ENCODE data around the gene HS3ST4.

DNA sequence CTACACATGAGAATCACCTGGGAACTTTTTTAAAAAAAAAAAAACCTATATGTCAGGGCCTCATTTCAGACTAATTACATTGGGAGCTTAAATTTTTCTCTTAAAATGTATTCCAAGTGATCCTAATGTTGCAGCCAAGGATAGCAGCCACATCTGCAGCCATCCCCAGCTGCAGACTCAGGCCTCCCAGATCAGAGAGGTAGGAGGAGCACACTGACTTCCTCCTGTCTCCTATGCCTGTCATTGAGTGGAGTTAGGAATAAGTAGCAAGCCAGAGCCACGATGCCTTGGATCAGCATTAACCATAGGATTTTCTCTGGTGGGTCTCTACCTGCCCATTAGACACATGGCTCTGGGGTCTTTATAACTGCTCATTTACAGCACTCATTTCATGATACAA lies 463.5 kb downstream of the HS3ST4 start:
- TF ChIP-seq, protein P1, sequence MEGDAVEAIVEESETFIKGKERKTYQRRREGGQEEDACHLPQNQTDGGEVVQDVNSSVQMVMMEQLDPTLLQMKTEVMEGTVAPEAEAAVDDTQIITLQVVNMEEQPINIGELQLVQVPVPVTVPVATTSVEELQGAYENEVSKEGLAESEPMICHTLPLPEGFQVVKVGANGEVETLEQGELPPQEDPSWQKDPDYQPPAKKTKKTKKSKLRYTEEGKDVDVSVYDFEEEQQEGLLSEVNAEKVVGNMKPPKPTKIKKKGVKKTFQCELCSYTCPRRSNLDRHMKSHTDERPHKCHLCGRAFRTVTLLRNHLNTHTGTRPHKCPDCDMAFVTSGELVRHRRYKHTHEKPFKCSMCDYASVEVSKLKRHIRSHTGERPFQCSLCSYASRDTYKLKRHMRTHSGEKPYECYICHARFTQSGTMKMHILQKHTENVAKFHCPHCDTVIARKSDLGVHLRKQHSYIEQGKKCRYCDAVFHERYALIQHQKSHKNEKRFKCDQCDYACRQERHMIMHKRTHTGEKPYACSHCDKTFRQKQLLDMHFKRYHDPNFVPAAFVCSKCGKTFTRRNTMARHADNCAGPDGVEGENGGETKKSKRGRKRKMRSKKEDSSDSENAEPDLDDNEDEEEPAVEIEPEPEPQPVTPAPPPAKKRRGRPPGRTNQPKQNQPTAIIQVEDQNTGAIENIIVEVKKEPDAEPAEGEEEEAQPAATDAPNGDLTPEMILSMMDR (IDR thresholded peaks at IDR 0.05 in 2 of 3, conservative IDR thresholded peaks at IDR 0.05 in 1 of 3; ENCODE audit: borderline replicate concordance in 1 of 3, insufficient read depth in 1 of 3, low read depth in 2 of 3, low read length in 2 of 3), result no peak
- TF ChIP-seq POLR2A (IDR thresholded peaks at IDR 0.05; ENCODE audit: borderline replicate concordance, extremely low read depth, insufficient read depth, insufficient read length) (no peak), FOSL1 (IDR thresholded peaks at IDR 0.05; ENCODE audit: low read depth) (no peak), EZH2 (IDR thresholded peaks at IDR 0.05) (no peak), JUND (IDR thresholded peaks at IDR 0.05) (no peak), RAD21 (IDR thresholded peaks at IDR 0.05; ENCODE audit: low read depth) (no peak), CBX3 (IDR thresholded peaks at IDR 0.05; ENCODE audit: low read depth) (no peak), SRF (IDR thresholded peaks at IDR 0.05; ENCODE audit: low read depth) (no peak), SIN3A (IDR thresholded peaks at IDR 0.05; ENCODE audit: low read depth) (no peak), ZNF274 (IDR thresholded peaks at IDR 0.05; ENCODE audit: low read depth, low read length) (no peak), ELF1 (IDR thresholded peaks at IDR 0.05; ENCODE audit: borderline replicate concordance, low read depth) (no peak), YY1 (IDR thresholded peaks at IDR 0.05; ENCODE audit: extremely low read depth, insufficient replicate concordance, low read depth, low read length) (no peak)
- TF ChIP-seq, protein P2, sequence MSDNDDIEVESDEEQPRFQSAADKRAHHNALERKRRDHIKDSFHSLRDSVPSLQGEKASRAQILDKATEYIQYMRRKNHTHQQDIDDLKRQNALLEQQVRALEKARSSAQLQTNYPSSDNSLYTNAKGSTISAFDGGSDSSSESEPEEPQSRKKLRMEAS (IDR thresholded peaks at IDR 0.05), result no peak

Measured in HCT116 (cell line).